Measurements from ENCODE around the gene RPTOR.

RPTOR gene

GRCh38 chr17:80918731-80919130 lies 374.1 kb downstream of the RPTOR start:
- no peak for TF ChIP-seq CTCF (IDR thresholded peaks at IDR 0.05; ENCODE audit: borderline replicate concordance, control extremely low read depth, extremely low read depth, insufficient read depth, missing control alignments)
- in situ Hi-C loops (cut with MboI; ENCODE audit: low sequenced_read_pairs, unreplicated experiment), result no loop called here
- no peak for DNase-seq (ENCODE audit: low spot score)

- DNase-seq (ENCODE audit: low spot score), result no peak
- TF ChIP-seq CTCF (IDR thresholded peaks at IDR 0.05; ENCODE audit: borderline replicate concordance, control extremely low read depth, extremely low read depth, insufficient read depth, missing control alignments), result no peak
- in situ Hi-C loops (cut with MboI; ENCODE audit: low sequenced_read_pairs, unreplicated experiment), result no loop called here
These were observed 375.0 kb downstream of the RPTOR start for GRCh38 chr17:80919331-80920311.

DNA sequence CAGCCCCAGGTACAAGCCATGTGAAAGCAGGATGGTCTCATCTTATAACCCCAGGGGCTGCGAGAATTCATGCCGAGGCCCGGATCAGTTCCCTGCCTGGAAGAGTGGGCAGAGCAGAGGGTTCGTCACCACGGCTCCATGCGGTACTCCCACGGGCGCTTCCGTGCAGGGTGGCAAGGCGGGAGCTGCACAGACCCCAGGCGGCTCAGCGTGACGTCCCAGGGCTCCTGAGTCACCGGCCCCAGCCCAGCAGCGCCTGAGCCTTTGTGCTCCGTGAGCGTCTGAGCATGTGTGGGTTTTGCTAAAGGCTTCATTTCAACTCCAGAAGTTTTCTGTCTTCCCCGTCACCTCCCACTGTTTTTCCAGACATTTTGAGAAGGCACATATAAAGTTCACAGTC lies 375.8 kb downstream of the RPTOR start:
- no peak for TF ChIP-seq CTCF (IDR thresholded peaks at IDR 0.05; ENCODE audit: borderline replicate concordance, control extremely low read depth, extremely low read depth, insufficient read depth, missing control alignments)
- in situ Hi-C loops (cut with MboI; ENCODE audit: low sequenced_read_pairs, unreplicated experiment), result no loop called here
- no peak for DNase-seq (ENCODE audit: low spot score)

GRCh38 chr17:80921159-80921558 lies 376.5 kb downstream of the RPTOR start:
- no peak for TF ChIP-seq CTCF (IDR thresholded peaks at IDR 0.05; ENCODE audit: borderline replicate concordance, control extremely low read depth, extremely low read depth, insufficient read depth, missing control alignments)
- in situ Hi-C loops (cut with MboI; ENCODE audit: low sequenced_read_pairs, unreplicated experiment), result no loop called here
- DNase-seq (ENCODE audit: low spot score), result no peak

GRCh38 chr17:80921741-80922579 lies 377.3 kb downstream of the RPTOR start:
- no peak for TF ChIP-seq CTCF (IDR thresholded peaks at IDR 0.05; ENCODE audit: borderline replicate concordance, control extremely low read depth, extremely low read depth, insufficient read depth, missing control alignments)
- DNase-seq (ENCODE audit: low spot score), result no peak
- in situ Hi-C loops (cut with MboI; ENCODE audit: low sequenced_read_pairs, unreplicated experiment), result no loop called here

DNA sequence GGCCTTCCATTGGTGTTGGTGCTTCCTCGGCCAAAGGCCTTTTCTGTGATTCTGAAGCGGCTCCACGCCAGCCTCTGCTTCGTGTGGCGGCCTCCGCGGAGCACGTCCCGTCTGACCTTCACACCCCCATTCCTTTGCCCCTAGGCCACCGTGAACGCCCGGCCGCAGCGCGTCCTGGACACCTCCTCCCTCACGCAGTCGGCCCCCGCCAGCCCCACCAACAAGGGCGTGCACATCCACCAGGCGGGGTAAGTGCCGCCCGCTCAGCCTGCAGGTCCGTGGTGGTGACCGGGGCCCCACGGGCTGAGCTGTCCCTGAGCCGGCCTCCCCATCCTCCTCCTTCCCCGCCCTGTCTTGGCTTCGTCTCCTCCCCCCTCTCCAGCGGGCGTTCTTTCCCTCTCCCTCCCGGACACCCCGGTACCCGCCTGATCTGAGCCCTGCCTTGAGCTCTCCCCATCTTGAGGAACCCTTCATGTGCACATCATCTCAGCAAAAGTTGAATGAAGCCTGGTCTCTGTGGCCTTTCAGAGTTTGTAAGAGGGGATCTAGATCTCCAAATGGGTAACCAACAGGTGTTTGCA lies 378.0 kb downstream of the RPTOR start:
- TF ChIP-seq CTCF (IDR thresholded peaks at IDR 0.05; ENCODE audit: borderline replicate concordance, control extremely low read depth, extremely low read depth, insufficient read depth, missing control alignments), result no peak
- in situ Hi-C loops (cut with MboI; ENCODE audit: low sequenced_read_pairs, unreplicated experiment), result no loop called here
- no peak for DNase-seq (ENCODE audit: low spot score)

All from GM13976 (cell line).